Stomach smooth muscle (tissue), 2 donors: ENCODE measurements around the gene ANP32B.
A peak's percentile ranks its signal among the peaks of the same experiment; 100 is the strongest.
"Not testable (repeated sequence)": the region's sequence is repeated elsewhere in the genome, so short reads cannot be mapped to it uniquely, and the experiment has no call there.

Experiments
- H3K27ac ChIP-seq: one replicate; pipeline ENCODE4 v1.7.0; 2013; ENCODE audit warnings: mild to moderate bottlenecking, low read length, inconsistent platforms
- H3K27me3 ChIP-seq, 2 donors: one replicate each; pipeline ENCODE4 v1.7.0; 2013; ENCODE audit warnings: low read length in 2 of 2; ENCODE audit not compliant: insufficient read depth in 2 of 2, control insufficient read depth in 1 of 2
- H3K36me3 ChIP-seq, 2 donors: one replicate each; pipeline ENCODE4 v1.7.0; 2013; ENCODE audit warnings: low read length in 2 of 2; ENCODE audit not compliant: control insufficient read depth in 2 of 2, insufficient read depth in 2 of 2
- H3K4me1 ChIP-seq: one replicate; pipeline ENCODE4 v1.7.0; 2013; ENCODE audit warnings: low read length; ENCODE audit not compliant: control insufficient read depth, insufficient read depth
- H3K4me3 ChIP-seq, 2 donors: one replicate each; pipeline ENCODE4 v1.7.0; 2013; ENCODE audit warnings: low read length in 2 of 2
- H3K9ac ChIP-seq, 2 donors: one replicate each; pipeline ENCODE4 v1.7.0; 2013; ENCODE audit warnings: low read length in 2 of 2, mild to moderate bottlenecking in 1 of 2
- H3K9me3 ChIP-seq, 2 donors: one replicate each; pipeline ENCODE4 v1.7.0; 2013; ENCODE audit warnings: low read length in 2 of 2; ENCODE audit not compliant: control insufficient read depth in 2 of 2
- donor health status: healthy.
- donor health status: Pancreatic carcinoma.

Gene ANP32B

GRCh38 chr9:97963232-97963631 lies 19.9 kb upstream of the ANP32B start:
- no peaks in the 10 kb centered on the region for H3K9me3 ChIP-seq
- no peaks in the 10 kb centered on the region for H3K36me3 ChIP-seq
- no peak overlapping the region for H3K9ac ChIP-seq
- no peak overlapping the region for H3K4me3 ChIP-seq
- peaks cover 0 to 3% of the 10 kb centered on the region in 2 donors for H3K27me3 ChIP-seq
- no peaks in the 10 kb centered on the region for H3K4me1 ChIP-seq
- no peak overlapping the region for H3K27ac ChIP-seq

GRCh38 chr9:97964901-97965300 lies 18.2 kb upstream of the ANP32B start:
- H3K36me3 ChIP-seq, result no peaks in the 10 kb centered on the region
- H3K27ac ChIP-seq, result no peak overlapping the region
- H3K27me3 ChIP-seq, result peaks cover 0 to 3% of the 10 kb centered on the region in 2 donors
- no peaks in the 10 kb centered on the region for H3K9me3 ChIP-seq
- H3K9ac ChIP-seq, result no peak overlapping the region
- no peaks in the 10 kb centered on the region for H3K4me1 ChIP-seq
- no peak overlapping the region for H3K4me3 ChIP-seq

- peaks cover 0 to 3% of the 10 kb centered on the region in 2 donors for H3K27me3 ChIP-seq
- H3K36me3 ChIP-seq, result no peaks in the 10 kb centered on the region
- H3K4me1 ChIP-seq, result no peaks in the 10 kb centered on the region
- no peak overlapping the region for H3K27ac ChIP-seq
- H3K9me3 ChIP-seq, result no peaks in the 10 kb centered on the region
- no peak overlapping the region for H3K4me3 ChIP-seq
- no peak overlapping the region for H3K9ac ChIP-seq
Measured at GRCh38 chr9:97966493-97966892, 16.6 kb upstream of the ANP32B start.

- Histone ChIP-seq H3K27me3 (peaks cover 0 to 3% of the 10 kb centered on the region in 2 donors), H3K9ac (no peak overlapping the region), H3K4me3 (no peak overlapping the region), H3K4me1 (no peaks in the 10 kb centered on the region), H3K36me3 (no peaks in the 10 kb centered on the region), H3K9me3 (no peaks in the 10 kb centered on the region), H3K27ac (no peak overlapping the region)
Measured at GRCh38 chr9:97969014-97969413, 14.1 kb upstream of the ANP32B start.

- Histone ChIP-seq H3K9me3 (no peaks in the 10 kb centered on the region), H3K27ac (no peak overlapping the region), H3K4me1 (no peaks in the 10 kb centered on the region), H3K4me3 (no peak overlapping the region), H3K9ac (no peak overlapping the region), H3K36me3 (no peaks in the 10 kb centered on the region), H3K27me3 (peaks cover 0 to 3% of the 10 kb centered on the region in 2 donors)
Measured at GRCh38 chr9:97970165-97970564, 13.0 kb upstream of the ANP32B start.

- no peak overlapping the region for H3K27ac ChIP-seq
- H3K27me3 ChIP-seq, result no peaks in the 10 kb centered on the region
- no peak overlapping the region for H3K4me3 ChIP-seq
- H3K4me1 ChIP-seq, result no peaks in the 10 kb centered on the region
- H3K9me3 ChIP-seq, result no peaks in the 10 kb centered on the region
- no peak overlapping the region for H3K9ac ChIP-seq
- H3K36me3 ChIP-seq, result no peaks in the 10 kb centered on the region
Measured at GRCh38 chr9:97972753-97973152, 10.4 kb upstream of the ANP32B start.

GRCh38 chr9:97975376-97975775 lies 7.8 kb upstream of the ANP32B start:
- no peaks in the 10 kb centered on the region for H3K9me3 ChIP-seq
- H3K27ac ChIP-seq, result no peak overlapping the region
- no peaks in the 10 kb centered on the region for H3K4me1 ChIP-seq
- H3K4me3 ChIP-seq, result no peak overlapping the region
- H3K27me3 ChIP-seq, result no peaks in the 10 kb centered on the region
- no peaks in the 10 kb centered on the region for H3K36me3 ChIP-seq
- no peak overlapping the region for H3K9ac ChIP-seq

- H3K9ac ChIP-seq, H3K27ac ChIP-seq, H3K9me3 ChIP-seq, H3K27me3 ChIP-seq, H3K36me3 ChIP-seq, H3K4me1 ChIP-seq, H3K4me3 ChIP-seq: not testable (repeated sequence)
Measured at GRCh38 chr9:97976633-97977032, 6.5 kb upstream of the ANP32B start.

GRCh38 chr9:97978371-97979130 lies 4.6 kb upstream of the ANP32B start:
- Histone ChIP-seq H3K36me3 (no peaks in the 10 kb centered on the region), H3K9me3 (no peaks in the 10 kb centered on the region), H3K4me3 (no peak overlapping the region), H3K4me1 (peaks cover 6% of the 10 kb centered on the region), H3K27ac (no peak overlapping the region), H3K9ac (peak overlapping the region in 1 of 2 donors; percentile 13), H3K27me3 (no peaks in the 10 kb centered on the region)

GRCh38 chr9:97979788-97980478 lies 3.2 kb upstream of the ANP32B start:
- H3K27ac ChIP-seq, result no peak overlapping the region
- H3K9ac ChIP-seq, result no peak overlapping the region
- H3K4me3 ChIP-seq, result no peak overlapping the region

GRCh38 chr9:97980479-97980803 lies 2.7 kb upstream of the ANP32B start:
- Histone ChIP-seq H3K4me1 (peaks cover 11% of the 10 kb centered on the region), H3K36me3 (no peaks in the 10 kb centered on the region), H3K4me3 (no peak overlapping the region), H3K9ac (no peak overlapping the region), H3K27ac (no peak overlapping the region), H3K9me3 (no peaks in the 10 kb centered on the region), H3K27me3 (no peaks in the 10 kb centered on the region)

More at GRCh38 chr9:97979788-97980478, 3.2 kb upstream of the ANP32B start:
- no peaks in the 10 kb centered on the region for H3K9me3 ChIP-seq
- peaks cover 7% of the 10 kb centered on the region for H3K4me1 ChIP-seq
- H3K27me3 ChIP-seq, result no peaks in the 10 kb centered on the region
- H3K36me3 ChIP-seq, result no peaks in the 10 kb centered on the region
